Stimulated activated CD4-positive, alpha-beta T cell treated with anti-CD3 and anti-CD28 coated beads, Interleukin-1b, Interleukin-23, amount 100 ng/mL, for 4 hours (primary cell): Measurements from ENCODE around the gene HAL.
A peak's percentile ranks its signal among the peaks of the same experiment; 100 is the strongest.
"Not testable (repeated sequence)": the region's sequence is repeated elsewhere in the genome, so short reads cannot be mapped to it uniquely, and the experiment has no call there.

ENCODE experiments used
- DNase-seq, 2 donors: peaks; one replicate each; pipeline ENCODE4 v3.0.0-alpha.2; 2020; ENCODE audit warnings: low read depth in 2 of 2

Gene HAL

DNA sequence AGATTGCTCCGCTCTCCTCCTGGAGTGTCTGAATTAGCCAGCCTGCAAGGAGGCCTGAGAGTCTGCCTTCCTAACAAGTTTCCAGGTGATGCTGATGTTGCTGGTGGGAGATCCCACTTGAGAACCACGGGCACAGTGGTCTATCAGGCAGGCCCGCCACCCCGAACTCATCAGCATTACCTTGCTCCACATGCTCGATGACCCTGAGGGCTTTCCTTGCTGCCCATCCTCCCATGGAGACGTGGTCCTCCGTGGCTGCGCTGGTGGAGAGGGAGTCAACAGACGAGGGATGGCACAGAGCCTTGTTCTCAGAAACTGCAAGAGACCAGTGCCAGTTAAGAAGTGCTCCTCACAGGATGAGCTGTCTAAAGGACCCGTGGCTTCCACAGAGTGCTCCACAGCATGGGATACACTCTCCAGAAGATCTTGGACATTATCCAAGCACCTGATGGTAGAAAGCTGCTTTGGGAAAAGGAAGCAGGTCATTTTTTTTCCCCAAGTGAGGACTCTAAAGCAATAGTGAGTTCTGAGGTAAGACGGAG is 18.3 kb downstream of the HAL start:
- no peak for DNase-seq

DNA sequence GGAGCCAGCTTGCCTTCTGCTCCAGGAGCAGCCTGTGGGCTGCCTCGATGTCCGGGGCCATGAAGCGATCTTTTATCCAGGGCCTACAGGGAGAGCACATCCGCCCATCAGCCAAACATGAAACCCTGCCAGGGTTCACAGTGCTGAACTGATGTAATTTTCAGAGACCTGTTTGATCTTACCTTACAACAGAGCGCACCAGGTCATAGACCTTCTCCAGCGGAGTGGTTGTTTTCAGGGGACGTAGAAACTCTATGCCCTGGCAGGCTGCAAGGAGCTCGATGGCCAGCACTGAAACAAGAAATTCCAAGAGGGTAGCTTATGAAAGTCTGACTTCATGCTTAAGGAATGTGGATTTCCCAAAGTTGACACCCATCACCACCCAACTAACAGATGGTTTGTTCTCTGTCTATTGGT is 19.7 kb downstream of the HAL start:
- DNase-seq, result no peak

DNA sequence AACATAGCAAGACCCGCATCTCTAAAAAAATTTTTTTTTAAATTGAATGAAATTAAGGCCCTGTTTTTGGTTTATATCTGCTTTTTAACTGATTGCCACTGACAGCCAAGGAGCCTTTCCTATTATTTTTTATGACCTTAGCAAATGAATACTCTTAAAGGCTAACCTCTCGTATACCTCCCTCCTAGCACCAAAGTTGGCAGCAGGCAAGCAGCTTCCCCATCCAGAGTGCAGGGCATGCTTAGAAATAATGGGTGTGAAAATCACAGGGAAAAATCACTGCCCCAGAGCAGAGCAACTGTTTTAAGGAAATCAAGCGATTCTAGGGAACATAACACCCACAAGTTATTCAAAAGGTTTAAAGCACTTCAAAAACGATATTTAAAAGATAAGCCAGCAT is 20.7 kb downstream of the HAL start:
- DNase-seq, result no peak

DNA sequence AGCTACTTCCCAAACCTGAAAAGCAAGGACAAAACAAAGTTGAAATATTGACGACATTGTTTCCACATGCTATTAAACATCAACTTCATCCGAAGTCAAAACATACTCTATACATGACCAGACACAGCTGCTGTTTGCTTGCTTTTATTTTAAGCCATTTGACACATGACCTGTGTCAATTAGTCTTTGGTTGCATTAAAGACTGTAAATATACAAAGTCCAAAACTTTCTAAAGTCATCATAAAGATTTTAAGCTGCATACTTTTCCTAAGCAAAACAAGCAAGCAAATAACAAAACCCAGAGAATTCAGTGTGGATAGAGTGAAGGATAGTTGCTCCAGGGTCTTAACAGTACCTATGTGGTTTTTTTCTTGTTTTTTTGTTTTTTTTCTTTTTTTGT is 21.8 kb downstream of the HAL start:
- no peak for DNase-seq

DNA sequence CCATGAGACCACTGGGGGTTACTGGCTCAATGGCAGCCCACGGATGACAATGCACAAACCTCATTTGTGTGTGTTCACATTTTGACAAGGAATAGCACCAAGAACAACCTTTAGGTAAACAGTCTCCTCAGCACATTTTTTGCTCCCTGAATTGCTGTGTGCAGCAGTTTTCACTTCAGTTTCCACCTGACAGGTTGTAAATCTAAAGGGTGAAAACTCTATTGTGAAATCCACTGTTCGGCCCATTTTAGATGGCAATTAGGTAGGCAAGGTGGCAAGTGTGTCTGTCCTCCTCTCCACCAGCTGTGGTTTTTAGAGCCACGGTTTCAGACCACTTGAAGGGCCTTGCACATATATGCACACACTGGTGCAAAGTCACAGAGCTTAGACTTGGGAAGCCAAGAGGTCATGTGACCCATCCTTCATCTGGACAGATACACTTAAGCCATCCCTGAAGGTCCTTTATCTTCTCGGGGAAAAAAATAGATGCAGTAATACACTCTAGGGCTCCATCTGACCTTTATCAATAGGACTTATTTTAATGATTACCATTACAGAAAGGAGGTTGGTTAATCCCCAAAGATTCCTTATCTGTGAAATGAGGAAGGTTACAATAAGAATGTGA is 23.2 kb downstream of the HAL start:
- no peak for DNase-seq

DNA sequence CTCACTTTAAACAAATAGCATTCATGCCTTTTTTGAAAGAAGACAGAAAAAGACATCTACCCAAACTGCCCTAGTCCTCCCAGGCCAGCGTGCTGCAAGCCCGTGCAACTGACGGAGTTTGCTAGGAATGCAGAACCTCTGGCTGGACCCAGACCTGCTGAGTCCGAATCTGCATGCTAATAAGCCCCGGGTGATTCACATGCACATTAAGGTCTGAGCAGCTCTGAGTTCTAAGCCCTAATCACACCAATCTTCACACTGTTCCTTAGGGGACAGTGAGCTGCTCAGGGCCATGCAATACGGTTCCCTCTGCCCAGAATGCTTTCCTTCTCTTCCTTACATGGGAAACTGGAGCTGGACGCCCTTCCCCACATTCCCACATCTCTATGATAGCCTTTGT is 25.2 kb downstream of the HAL start:
- no peak for DNase-seq

DNA sequence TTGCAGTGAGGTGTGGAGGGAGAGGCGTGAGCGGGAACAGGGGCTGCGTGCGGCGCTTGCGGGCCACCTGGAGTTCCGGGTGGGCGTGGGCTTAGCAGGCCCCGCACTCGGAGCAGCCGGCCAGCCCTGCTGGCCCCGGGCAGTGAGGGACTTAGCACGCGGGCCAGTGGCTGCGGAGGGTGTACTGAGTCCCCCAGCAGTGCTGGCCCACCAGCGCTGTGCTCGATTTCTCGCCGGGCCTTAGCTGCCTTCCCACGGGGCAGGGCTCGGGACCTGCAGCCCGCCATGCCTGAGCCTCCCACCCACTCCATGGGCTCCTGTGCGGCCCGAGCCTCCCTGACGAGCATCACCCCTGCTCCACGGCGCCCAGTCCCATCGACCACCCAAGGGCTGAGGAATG is 27.0 kb downstream of the HAL start:
- not testable (repeated sequence) for DNase-seq

DNA sequence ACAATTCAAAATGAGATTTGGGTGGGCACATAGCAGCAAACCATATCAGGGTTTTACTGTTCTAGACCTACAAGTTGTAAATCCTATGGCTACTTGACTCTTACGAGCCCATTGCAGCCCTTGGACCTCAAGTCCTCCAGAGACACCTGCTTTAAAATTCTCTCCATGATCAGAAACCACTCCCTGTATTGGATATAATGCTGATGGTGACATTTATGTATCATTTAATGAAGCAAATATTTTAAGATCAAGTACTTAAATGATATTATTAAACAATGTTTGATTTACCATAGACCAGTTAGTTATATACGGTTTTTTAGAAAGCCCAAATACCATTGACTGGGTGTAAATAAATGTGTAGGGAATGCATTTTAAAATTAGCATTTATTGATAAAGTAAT is 28.8 kb downstream of the HAL start:
- DNase-seq, result no peak

DNA sequence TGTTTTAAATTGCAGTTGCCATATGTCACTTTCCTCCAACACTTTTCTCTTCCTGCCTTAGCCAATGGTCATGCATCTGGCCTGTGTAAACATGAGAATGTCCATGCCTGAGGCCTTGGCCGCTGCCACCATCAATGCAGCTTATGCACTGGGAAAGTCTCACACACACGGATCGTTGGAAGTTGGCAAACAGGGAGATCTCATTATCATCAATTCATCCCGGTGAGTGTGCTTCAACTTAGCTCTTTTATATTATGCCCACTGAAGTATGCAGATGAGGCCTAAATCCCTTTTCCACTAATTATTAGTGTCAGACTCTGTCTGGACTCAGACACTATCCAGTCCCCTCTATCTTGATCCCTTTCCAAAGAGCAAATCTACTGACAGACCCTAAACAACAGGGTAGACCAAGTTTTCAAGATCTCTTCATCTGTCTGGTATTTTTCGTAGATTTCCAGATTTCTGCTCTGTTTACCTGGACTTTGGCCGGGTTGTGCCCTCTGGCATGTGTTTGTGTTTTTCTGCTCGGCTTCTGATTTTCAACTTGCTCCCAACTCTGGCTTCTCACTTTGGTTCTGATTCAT is 29.8 kb downstream of the HAL start:
- no peak for DNase-seq

DNA sequence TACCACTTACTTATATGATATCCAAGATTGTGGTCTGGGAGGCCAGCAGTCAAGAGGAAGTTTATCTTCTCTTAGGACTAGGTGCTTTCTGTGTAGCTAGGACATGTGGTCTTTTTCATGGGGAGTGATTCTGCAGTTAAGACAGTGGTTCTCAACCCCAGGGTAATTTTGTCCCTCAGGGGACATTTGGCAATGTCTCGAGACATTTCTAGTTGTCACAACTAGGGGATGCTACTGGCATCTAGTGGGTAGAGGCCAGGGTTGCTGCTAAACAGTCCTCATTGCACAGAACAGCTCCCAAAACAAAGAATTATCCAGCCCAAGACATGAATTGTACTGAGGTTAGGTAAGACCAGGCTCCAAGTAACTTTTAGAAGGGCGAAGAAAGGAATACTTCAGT is 33.0 kb downstream of the HAL start:
- no peak for DNase-seq

DNA sequence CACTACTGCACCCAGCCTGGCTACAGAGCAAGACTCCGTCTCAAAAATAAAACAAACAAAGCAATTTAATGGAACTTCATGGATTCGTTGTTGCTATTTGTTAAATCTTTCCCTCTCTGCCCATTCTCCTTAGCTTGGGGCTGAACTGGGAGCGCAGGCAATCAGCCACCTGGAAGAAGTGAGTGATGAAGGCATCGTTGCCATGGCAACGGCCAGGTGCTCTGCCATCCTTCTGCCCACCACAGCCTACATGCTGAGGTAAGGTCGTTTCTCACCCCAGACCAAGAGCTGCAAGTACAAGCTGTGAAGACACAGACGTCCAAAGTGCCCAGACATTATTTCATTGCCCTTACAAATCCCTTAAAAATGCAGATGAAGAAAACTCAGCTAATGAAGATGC is 33.9 kb downstream of the HAL start:
- DNase-seq, result no peak

DNA sequence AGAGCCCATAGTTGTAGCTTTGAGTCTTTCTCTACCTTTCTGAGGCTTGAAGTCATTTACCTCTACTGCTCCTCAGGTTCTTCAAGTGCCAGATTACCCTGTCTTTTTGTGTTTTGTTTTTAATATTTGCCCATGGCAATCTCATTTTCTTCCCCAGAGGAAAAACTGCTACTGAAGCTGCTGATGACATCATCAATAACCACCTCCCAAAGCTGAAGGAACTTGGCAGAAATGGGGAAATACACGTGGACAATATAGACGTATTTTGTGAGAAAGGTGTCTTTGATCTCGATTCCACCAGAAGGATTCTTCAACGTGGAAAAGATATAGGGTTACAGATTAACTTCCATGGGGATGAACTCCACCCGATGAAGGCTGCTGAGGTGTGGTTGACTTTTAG is 35.9 kb downstream of the HAL start:
- no peak for DNase-seq

DNA sequence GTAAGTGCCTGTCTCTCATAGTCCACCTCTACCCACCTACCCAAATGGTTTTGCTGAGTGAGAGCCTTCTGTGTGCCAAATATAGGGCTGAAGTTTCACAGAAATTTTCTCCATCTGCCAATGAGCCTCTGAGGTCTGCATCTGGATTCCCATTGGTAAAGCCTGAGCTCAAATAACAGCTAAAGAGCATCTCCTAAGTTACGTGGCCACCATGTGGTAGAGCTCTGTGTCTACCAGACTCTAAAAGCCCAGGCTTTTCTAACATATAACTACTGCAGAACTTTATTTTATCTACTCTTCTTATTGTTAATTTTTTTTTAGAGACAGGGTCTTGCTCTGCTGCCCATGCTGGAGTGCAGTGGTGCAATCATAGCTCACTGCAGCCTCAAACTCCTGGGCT is 37.0 kb downstream of the HAL start:
- DNase-seq, result no peak

DNA sequence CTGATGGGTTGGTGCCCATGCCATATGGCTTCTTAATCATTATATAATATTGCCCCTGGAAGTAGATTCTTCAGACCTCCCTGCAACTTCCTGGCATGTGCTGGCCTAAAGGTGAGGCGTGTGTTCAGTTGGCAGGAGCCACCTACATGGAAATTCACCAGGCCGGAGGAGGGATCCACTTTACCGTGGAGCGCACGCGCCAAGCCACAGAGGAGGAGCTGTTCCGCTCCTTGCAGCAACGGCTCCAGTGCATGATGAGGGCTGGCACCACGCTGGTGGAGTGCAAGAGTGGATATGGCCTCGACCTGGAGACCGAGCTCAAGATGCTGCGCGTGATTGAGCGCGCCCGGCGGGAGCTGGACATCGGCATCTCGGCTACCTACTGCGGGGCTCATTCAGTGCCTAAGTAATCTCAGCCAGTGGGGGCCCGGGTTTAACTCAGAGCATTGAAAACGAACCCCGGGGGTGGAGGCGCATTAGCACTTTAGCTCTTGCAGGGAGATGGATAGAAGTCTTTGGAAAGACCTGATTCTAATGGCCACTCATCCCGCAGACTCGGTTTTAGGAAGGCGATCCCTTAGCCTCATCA is 39.5 kb downstream of the HAL start:
- DNase-seq, result no peak

DNA sequence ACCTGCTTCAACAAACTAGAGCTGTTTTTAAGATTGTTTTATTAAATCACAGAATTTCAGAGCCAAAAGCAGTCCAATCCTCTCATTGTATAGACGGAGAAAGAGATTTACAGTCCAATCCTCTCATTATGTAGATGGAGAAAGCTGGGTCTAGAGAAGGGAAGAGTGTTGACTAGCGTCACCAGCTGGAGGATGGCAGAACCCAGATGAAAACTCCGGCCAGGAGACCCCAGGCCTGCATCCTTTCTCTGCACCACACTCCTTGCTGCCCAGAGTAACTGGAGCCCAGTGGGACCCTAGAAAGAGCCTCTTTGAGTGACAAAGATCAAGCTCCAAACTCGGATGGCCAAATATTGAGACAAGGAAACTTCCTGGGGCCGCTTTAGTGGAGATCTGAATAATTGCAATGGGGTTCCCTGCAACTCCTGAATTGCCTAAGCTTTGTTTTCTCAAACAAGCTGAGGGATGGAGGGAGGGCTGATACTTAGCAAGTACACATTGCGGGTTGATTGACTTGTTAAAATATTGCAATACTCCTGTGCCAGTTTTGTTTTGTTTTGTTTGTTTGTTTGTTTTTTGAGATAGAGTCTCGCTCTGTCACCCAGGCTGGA is 40.5 kb downstream of the HAL start:
- DNase-seq, result no peak

DNA sequence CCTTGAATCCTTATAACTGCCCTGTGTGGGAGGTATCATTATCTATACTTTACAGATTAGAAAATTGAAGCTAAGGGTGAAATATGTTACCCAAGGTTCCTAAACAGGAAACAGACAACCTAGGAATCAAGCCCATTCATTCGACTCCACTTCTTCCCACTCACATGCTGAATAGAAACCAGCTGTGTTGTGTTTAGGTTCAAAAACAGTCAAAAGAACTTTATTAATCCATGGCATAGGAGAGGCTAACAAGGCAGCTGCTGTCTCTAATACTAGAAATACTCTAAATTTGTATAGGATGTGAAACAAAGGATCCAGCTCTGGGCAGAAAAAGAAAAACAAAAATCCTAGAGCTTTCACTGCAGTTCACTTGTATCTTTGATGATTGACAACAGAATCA is 43.1 kb downstream of the HAL start:
- no peak for DNase-seq

DNA sequence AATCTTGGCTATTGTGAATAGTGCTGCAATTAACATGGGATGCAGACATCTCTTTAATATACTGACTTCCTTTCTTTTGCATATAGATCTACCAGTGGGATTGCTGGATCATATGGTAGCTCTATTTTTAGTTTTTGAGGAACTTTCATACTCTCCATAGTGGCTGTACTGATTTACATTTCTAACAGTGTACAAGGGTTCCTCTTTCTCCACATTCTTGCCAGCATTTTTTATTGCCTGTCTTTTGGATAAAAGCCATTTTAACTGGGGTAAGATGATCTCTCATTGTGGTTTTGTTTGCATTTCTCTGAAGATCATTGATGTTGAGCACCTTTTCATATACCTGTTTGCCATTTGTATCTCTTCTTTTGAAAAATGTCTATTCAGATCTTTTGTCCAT is 44.6 kb downstream of the HAL start:
- DNase-seq, result no peak

DNA sequence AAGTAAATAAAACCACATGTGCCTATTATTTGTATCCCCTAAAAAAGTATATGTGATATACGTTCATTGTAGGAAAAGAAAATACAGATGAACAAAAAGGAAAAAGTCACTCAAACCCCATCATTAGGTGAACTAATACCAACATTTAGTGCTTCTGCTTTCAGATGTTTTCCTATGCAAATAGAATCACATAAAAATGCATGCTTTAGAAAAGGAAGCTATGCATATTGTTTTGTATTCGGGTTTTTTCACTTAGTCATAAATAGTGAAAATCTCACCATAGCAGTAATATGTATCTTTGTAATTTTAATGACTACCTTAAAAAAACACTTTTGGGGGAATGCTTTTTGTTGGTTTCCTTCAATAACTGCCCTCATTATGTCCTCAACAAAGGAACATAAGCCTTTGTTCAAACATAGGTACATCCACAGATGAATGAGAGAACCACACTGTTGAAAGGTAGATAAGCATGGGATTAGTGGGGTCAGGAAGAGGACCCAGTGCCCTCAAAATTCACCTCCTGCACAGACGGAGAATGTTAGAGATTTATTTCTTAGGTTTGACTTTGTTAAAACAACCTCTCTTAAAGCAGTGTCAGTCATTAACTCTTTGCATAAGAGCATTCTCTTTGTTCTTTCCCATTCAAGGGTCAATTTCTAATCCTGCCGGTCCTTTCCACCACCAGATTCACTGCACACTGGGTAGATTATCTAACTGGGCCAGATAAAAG is 46.5 kb downstream of the HAL start:
- DNase-seq, result no peak

DNA sequence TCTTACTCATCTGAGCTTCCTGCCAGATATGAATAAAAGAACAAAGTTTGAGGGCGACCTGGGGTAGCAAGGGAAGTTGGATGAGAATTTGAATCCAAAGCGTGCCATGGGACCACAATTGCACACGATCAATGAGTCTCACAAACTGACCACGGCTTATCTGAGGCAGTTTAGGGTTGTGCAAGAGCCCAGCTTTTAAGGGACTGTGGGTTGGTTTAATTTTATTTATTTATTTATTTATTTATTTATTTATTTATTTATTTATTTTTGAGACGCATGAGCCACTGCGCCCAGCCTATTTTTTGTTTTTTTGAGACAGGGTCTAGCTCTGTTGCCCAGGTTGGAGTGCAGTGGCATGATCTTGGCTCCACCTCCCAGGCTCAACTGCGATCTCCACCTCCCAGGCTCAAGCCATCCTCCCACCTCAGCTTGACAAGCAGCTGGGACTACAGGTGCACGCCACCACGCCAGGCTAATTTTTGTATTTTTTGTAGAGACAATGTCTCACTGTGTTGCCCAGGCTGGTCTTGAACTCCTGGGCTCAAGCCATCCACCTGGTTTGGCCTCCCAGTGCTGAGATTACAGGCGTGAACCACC is 51.9 kb downstream of the HAL start:
- no peak for DNase-seq

DNA sequence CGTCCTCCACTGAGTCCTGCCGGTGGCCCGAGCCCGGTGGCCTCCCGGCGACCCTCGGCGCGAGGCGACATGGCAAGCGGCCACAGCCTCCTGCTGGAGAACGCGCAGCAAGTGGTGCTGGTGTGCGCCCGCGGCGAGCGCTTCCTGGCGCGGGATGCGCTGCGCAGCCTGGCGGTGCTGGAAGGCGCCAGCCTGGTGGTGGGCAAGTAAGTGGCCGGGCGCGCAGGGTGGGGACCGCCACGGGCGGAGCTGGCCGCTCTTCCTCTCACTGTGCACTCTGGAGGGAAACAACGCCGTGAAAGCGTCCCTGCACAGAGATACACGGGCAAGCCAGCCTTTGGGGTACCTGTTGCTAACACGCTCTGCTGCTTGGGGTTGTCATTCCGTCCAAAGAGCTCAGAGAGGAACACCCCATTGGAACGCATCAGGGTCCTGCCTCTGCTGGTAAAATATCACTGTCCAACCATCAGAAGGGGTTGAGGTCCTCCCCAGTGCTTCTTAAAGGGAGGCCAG is 52.8 kb downstream of the HAL start, which contains the start of gene AMDHD1:
AMDHD1 (plus strand) TSS at position 2 of the 513 bp plus-strand sequence; CDS start at position 70, 68 bp downstream.
- DNase-seq, result peak; percentile 29 to 58

DNA sequence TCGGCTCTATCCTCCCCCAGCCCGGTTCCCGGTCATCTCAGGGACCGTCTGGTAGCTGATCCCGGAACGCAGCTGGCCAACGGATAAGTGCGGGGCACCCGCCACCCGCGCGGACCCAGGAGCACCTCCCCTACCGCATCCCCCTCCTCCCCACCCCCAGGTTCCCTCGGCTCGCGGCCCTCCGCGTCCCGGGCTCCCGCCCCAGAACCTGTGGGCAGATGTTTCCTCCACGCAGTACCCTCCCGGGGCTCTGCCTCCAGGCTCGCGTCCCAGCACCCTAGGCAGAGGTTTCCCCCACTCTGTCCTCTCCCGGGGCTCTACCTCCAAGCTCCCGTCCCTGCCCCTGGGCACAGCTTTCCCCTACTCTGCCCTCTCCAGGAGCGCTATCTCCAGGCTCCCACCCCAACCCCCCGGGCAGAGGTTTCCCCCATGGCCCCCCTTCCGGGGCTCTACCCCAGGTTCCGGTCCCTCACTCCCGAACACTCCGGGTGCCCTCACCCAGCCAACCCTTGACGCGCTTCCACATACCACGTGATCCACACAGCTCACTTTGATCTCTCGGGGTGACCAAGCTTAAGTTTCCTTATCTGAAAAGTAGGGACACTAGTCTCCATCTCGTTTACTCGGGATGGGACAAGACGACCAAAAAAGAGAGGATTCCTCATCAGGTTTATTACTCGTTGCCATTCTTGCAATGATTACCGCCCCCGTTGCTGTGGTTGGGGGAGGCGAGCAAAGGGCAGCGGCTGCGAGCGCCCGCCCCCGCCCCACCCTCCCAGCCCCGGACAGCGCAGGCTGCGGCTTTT is 53.4 kb downstream of the HAL start, which contains the start of gene CCDC38:
CCDC38 (minus strand) TSS at position 91 of the 806 bp plus-strand sequence. CDS start 6,105 bp downstream, outside the sequence.
- peak; percentile 66 to 71 for DNase-seq
